ENCODE measurements around the gene TMEM9. TPM values are rescaled to one million over a fixed set of nuclear protein-coding genes. Genes with fewer than 3 reads are reported as not detected.

TMEM9 gene
- total and polyA plus RNA-seq, 8 donors, result 21.7 to 53.8 (median 48.0) TPM

GRCh38 chr1:201176940-201177339 is 22.7 kb upstream of the TMEM9 start:
- H3K4me3 ChIP-seq, result no peak overlapping the region
- H3K36me3 ChIP-seq, result no peaks in the 10 kb centered on the region
- no peak overlapping the region for H3K27ac ChIP-seq
- peaks cover 0 to 9% (median 0%) of the 10 kb centered on the region in 3 donors for H3K27me3 ChIP-seq
- TF ChIP-seq POLR2AphosphoS5 (IDR thresholded peaks at IDR 0.05) (no peak), CTCF (IDR thresholded peaks at IDR 0.05) (no peak), POLR2A (IDR thresholded peaks at IDR 0.05) (no peak), EP300 (IDR thresholded peaks at IDR 0.05) (no peak)
- peaks cover 0 to under 1% (median 0%) of the 10 kb centered on the region in 4 donors for H3K4me1 ChIP-seq
- peak; percentile 34 to 62 for DNase-seq
- intact Hi-C loops (cut with DNase I; ENCODE audit: low total_unique reads), result no loop called here
- WGBS, 5 donors, result 31 to 78% (median 52%) methylated on average over 2 of the region's 2 CpGs
- H3K9me3 ChIP-seq, result no peaks in the 10 kb centered on the region

GRCh38 chr1:201175820-201176500 is 21.7 kb upstream of the TMEM9 start:
- WGBS, 5 donors, result 74 to 90% (median 76%) methylated on average over 7 of the region's 7 CpGs
- no peak for DNase-seq
- Histone ChIP-seq H3K27me3 (peaks cover 0 to 9% (median 0%) of the 10 kb centered on the region in 3 donors), H3K4me3 (no peak overlapping the region), H3K9me3 (no peaks in the 10 kb centered on the region), H3K36me3 (no peaks in the 10 kb centered on the region), H3K27ac (no peak overlapping the region), H3K4me1 (peaks cover 4 to 9% (median 6%) of the 10 kb centered on the region in 4 donors)
- TF ChIP-seq EP300 (IDR thresholded peaks at IDR 0.05) (no peak), CTCF (IDR thresholded peaks at IDR 0.05) (no peak), POLR2A (IDR thresholded peaks at IDR 0.05) (no peak), POLR2AphosphoS5 (IDR thresholded peaks at IDR 0.05) (no peak)
- intact Hi-C loops (cut with DNase I; ENCODE audit: low total_unique reads), result no loop called here

GRCh38 chr1:201173736-201174135 is 19.5 kb upstream of the TMEM9 start:
- DNase-seq, result no peak
- TF ChIP-seq POLR2A (IDR thresholded peaks at IDR 0.05), result no peak
- TF ChIP-seq EP300 (IDR thresholded peaks at IDR 0.05), result no peak
- TF ChIP-seq POLR2AphosphoS5 (IDR thresholded peaks at IDR 0.05), result no peak
- no peak for TF ChIP-seq CTCF (IDR thresholded peaks at IDR 0.05)

GRCh38 chr1:201172999-201173610 is 18.8 kb upstream of the TMEM9 start:
- TF ChIP-seq POLR2A (IDR thresholded peaks at IDR 0.05) (no peak), CTCF (IDR thresholded peaks at IDR 0.05) (no peak), POLR2AphosphoS5 (IDR thresholded peaks at IDR 0.05) (no peak), EP300 (IDR thresholded peaks at IDR 0.05) (no peak)
- Histone ChIP-seq H3K4me1 (peaks cover 4 to 17% (median 14%) of the 10 kb centered on the region in 4 donors), H3K4me3 (no peak overlapping the region), H3K27ac (no peak overlapping the region), H3K36me3 (no peaks in the 10 kb centered on the region), H3K9me3 (no peaks in the 10 kb centered on the region), H3K27me3 (peaks cover 0 to 9% (median 0%) of the 10 kb centered on the region in 3 donors)
- 71 to 96% (median 88%) methylated on average over 4 of the region's 4 CpGs for WGBS, 5 donors
- intact Hi-C loops (cut with DNase I; ENCODE audit: low total_unique reads), result no loop called here
- DNase-seq, result no peak

More at GRCh38 chr1:201173736-201174135, 19.5 kb upstream of the TMEM9 start:
- WGBS, 5 donors, result 23 to 72% (median 55%) methylated on average over 1 of the region's 1 CpG
- Histone ChIP-seq H3K27ac (no peak overlapping the region), H3K27me3 (peaks cover 0 to 9% (median 0%) of the 10 kb centered on the region in 3 donors), H3K9me3 (no peaks in the 10 kb centered on the region), H3K36me3 (no peaks in the 10 kb centered on the region), H3K4me3 (no peak overlapping the region), H3K4me1 (peaks cover 4 to 17% (median 14%) of the 10 kb centered on the region in 4 donors)
- intact Hi-C loops (cut with DNase I; ENCODE audit: low total_unique reads), result no loop called here

Measured in stomach (tissue), 9 donors.